HFF-Myc (cell line): Measurements from ENCODE around the gene TLCD2.
"Not testable (repeated sequence)": the region's sequence is repeated elsewhere in the genome, so short reads cannot be mapped to it uniquely, and the experiment has no call there.

Experiments
- DNase-seq: peaks from one replicate; pipeline ENCODE4 v3.0.0-alpha.2; 2011; ENCODE audit warnings: low read depth; ENCODE audit errors: extremely low read depth
- H3K4me3 ChIP-seq: replicated peaks from 2 replicates; pipeline ENCODE4 v1.5.1; 2011; ENCODE audit warnings: low read depth, mild to moderate bottlenecking, control low read depth, low read length
- TF ChIP-seq, protein P1 (sequence below): IDR thresholded peaks from 2 replicates; pipeline ENCODE4 v1.5.1; 2012; ENCODE audit warnings: mild to moderate bottlenecking, low read depth, low read length, control low read depth; ENCODE audit errors: missing control alignments

Gene TLCD2

DNA sequence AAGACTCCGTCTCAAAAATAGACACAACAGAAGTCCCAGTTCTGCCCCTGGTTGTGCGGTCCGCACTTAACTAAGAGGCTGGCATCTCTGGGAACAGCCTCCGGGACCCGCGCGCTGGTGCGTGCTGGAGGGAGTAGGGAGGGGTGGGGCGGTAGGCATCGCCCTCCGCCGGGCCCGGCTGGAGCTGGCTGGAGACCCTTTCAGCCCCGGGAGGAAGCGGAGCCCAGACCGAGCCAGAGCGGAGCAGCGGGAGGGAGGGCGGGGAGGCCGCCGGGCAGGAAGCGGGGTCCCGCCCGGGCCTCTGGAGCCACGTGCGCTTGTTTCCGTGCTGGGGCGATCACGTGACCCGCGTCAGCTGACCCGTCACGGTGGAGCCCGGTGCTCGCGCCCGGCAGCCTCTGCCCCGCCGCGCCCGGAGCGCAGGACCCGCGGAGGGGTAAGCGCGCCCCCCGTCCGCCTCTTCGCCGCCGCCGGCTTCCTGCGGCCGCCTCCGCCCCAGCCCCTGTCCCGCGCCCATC lies 14.2 kb upstream of the TLCD2 start, which contains the start of gene WDR81:
WDR81 (plus strand) TSS at position 354 of the 518 bp plus-strand sequence. CDS start 256 bp downstream, outside the sequence.
- no peak for DNase-seq
- TF ChIP-seq, protein P1, sequence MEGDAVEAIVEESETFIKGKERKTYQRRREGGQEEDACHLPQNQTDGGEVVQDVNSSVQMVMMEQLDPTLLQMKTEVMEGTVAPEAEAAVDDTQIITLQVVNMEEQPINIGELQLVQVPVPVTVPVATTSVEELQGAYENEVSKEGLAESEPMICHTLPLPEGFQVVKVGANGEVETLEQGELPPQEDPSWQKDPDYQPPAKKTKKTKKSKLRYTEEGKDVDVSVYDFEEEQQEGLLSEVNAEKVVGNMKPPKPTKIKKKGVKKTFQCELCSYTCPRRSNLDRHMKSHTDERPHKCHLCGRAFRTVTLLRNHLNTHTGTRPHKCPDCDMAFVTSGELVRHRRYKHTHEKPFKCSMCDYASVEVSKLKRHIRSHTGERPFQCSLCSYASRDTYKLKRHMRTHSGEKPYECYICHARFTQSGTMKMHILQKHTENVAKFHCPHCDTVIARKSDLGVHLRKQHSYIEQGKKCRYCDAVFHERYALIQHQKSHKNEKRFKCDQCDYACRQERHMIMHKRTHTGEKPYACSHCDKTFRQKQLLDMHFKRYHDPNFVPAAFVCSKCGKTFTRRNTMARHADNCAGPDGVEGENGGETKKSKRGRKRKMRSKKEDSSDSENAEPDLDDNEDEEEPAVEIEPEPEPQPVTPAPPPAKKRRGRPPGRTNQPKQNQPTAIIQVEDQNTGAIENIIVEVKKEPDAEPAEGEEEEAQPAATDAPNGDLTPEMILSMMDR = no peak
- peak within 1 kb of the TSS; percentile 58 for H3K4me3 ChIP-seq

DNA sequence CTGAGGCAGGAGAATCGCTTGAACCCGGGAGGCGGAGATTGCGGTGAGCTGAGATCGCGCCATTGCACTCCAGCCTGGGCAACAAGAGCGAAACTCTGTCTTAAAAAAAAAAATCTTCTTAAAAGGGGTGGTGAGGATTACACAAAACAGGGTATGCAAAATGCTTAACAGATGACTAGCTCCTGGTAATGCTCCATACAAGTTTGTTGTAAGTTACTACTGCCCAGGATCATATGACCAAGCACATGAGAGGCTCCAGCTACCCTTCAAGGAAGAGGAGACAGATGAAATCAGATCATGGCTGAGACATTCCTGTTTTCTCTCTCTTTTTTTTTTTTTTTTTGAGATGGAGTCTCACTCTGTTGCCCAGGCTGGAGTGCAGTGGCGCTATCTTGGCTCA lies 11.8 kb upstream of the TLCD2 start:
- DNase-seq, H3K4me3 ChIP-seq: not testable (repeated sequence)

DNA sequence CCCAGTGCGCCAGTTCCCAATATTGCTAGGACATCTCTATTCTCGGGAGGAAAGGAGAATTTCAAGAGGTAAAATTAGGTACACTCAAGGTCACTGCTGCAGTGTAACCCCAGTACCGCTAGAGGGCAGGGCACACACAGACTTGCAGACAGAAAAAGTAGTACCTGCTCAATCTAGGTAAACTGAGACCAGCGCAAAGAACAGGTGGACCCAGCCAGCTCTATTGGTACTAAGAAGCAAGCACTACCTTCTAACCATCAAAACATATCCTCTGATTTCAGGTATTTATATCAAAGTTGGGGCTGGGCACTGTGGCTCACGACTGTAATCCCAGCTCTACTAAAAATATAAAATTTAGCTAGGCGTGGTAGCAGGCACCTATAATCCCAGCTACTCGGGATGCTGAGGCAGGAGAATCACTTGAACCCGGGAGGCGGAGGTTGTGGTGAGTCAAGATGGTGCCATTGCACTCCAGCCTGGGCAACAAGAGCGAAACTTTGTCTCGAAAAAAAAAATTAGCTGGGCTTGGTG lies 10.7 kb upstream of the TLCD2 start:
- DNase-seq = no peak
- no peak overlapping the region for H3K4me3 ChIP-seq
- TF ChIP-seq, protein P1 = peak; percentile 99

DNA sequence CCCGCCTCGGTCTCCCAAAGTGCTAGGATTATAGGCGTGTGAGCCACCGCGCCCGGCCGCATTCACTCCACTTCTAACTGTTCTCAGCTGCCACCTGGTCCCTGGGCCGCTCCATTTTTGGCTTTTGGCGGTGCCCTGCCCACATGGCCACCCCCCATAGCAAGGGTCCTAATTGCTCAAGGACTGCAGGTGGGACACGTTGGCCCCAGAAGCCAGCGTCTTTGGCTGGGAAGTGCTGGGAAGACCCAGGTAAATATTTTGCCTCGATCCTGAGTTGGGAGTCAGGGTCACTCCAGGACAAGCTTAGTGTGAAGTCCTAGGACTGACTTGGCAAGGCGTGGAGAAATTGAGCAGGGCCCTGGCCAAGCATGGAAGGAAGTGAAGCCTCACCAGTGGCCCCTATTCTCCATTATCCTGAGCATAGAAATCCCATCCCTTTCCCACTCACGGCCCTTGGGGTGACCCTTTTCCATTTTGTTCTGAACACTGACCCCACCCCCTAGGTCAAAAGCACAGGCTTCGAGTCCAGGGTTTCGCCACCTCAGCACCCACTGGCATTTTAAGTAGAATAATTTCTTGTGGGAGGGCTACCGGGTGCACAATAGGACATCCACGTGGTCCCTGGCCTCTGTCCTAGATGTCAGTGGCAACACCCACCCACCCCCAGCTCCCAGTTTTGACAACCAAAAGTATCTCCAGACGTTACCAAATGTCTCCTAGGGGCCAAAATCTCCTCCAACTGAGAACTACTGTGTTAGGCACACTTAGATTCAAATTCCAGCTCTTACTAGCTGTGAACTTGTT lies 8.4 kb upstream of the TLCD2 start:
- H3K4me3 ChIP-seq = no peak overlapping the region
- DNase-seq = no peak
- TF ChIP-seq, protein P1 = no peak

DNA sequence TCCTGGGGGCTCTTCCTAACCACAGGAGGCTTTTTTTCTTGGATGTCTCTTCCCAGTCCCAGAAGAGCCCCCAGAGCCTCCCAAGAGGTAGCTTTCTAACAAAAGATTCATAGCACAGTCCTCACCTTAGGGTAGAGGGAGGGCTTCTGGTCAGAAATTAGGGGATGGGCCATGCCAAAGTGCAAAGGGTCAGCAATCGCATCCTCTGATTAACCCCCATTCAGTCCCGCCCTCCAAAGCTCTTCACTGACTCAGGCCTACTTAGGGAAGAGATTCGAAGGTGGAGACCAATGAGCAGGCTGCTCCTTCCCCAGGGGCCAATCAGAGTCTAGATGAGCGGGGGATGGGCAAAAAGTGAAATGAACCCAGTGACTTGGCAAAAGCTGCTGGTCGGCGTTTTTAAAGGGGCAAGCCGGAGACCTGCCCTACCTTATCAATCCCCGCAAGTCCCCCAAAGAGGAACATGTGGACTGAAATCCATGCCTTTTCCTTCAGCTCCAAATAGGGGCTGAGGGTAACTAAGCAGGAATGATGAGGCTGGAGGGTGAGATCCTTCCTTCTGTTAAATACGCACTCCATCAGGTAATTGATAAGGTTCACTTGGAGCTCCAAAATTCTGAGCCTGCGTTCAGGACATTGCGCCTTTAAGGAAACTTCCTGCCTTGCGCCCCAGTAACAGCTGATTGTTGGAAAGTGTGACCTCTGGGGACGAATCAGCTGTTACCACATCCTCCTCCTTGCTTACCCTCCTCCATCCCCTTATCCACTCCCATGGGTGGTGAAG lies 6.9 kb upstream of the TLCD2 start:
- TF ChIP-seq, protein P1 = no peak
- peak overlapping the region; percentile 74 for H3K4me3 ChIP-seq
- DNase-seq = peak; percentile 99

DNA sequence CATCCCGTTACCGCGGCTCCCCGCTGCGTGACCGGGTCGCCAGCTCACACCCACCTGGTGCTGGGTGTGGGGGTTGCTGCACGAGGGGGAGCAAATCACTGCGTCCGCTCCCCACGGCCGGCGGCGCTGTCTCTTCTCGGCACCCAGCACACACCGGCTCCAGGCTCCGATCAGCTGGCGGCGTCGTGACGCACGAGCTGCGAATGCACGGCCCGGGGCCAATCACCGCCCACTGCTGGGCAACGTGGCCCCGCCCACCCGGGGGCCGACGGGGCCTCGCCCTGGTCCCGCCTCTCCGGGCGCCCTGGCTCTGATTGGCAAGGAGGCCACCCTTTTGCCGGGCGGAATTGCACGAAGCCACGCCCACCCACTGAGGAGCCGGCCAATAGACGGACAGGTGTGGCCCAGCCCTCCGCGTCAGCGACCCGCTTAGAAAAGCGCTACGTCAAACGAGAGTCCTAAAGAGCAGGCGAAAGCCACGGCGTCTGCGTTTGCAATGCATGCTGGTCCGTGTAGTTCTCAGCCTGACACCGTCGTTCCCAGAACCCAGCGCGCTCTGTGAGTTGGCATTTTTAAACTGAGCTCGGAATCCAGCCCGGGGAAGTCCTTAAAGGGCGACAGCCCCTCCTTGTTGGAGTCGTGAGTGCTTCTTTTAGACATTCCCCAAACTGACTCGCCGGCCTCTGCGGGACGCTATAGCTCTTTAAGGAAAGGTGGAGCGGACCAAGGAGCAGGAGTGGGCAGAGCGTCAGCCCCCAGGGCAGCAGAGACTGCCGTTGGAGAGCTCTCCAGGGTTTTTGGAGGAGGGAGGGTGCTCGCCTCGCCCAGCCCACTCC lies 6.1 kb upstream of the TLCD2 start:
- TF ChIP-seq, protein P1 = peak; percentile 6
- DNase-seq = peak; percentile 100
- peak overlapping the region; percentile 74 for H3K4me3 ChIP-seq
